ENCODE measurements around the gene PRUNE2.

- TF ChIP-seq POLR2A (IDR thresholded peaks at IDR 0.05) (no peak), CTCF (IDR thresholded peaks at IDR 0.05) (no peak)
Measured at GRCh38 chr9:76717176-76717575, 188.7 kb downstream of the PRUNE2 start.
